ENCODE data around the gene SLC12A9.
A peak's percentile ranks its signal among the peaks of the same experiment; 100 is the strongest.

The SLC12A9 gene

DNA sequence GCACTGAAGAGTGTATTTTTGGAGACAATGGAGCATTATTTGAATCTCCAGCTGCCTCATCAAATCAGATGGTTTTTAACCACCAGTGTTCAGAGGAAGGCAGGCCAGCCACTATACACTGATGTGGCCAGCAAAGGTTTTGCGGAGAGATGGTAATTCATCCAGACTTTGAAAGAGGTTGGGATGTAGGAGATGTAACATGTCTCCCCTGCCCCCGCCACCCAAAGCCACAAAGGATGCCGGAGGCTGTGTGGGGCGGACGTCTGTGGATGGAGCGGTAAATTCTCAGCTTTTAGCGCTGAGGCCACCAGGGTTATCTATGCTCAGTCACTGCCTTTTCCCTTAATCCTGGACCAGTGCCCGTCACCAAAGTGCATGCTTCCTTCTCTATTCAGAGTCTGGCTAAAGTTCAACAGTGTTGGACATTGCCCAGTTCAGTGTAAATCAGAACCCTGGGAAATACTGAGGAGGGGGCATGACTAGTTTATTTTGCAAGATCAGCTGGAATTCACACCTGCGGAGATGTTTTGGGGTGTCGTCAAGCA lies 11.0 kb downstream of the SLC12A9 start:
- no peak for DNase-seq

DNA sequence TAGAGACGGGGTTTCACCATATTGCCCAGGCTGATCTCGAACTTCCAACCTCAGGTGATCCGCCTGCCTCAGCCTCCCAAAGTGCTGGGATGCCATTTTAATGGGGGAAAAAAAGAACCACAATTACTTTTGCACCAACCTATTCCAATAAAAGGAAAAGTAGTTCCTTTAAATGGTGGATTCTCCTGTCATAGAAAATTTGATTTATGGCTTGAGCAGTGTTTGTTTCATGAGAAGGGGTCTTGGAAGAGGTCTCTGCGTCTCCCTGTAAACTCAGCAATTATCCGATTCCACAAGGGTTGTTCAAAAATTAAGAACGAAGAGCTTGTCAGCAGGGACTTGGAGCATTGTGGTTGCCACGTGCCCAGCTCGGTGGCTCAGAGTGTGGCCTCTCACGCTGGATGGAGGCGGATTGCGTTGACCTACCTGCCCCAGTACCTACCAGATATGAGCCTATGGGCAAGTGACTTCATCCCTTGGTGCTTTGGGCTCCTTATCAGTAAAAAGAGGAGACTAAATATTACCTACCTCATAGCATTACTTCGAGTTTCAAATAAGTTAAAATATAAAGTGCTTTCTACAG lies 11.8 kb downstream of the SLC12A9 start:
- DNase-seq: no peak

- no peak for DNase-seq
These were observed 12.9 kb downstream of the SLC12A9 start for GRCh38 chr7:100865372-100865911.

DNA sequence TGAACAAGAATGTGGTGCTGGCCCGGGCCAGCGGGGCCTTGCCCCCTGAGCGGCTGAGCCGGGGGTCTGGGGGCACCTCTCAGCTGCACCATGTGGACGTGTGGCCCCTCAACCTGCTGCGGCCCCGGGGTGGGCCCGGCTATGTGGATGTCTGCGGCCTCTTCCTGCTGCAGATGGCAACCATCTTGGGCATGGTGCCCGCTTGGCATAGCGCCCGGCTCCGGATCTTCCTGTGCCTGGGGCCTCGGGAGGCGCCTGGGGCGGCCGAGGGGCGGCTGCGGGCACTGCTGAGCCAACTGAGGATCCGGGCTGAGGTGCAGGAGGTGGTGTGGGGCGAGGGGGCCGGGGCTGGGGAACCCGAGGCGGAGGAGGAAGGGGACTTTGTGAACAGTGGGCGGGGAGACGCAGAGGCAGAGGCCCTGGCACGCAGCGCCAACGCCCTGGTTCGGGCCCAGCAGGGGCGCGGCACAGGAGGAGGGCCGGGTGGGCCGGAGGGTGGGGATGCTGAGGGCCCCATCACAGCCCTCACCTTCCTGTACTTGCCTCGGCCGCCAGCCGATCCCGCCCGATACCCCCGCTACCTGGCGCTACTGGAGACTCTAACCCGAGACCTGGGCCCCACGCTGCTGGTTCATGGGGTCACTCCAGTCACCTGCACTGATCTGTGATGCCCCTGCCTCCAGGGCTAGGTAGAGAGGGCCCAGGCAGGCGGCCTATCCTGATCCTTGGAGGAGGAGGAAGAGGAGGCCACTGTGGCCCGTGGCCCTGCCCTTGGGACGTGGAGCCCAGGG lies 13.6 kb downstream of the SLC12A9 start:
- no peak for DNase-seq

DNA sequence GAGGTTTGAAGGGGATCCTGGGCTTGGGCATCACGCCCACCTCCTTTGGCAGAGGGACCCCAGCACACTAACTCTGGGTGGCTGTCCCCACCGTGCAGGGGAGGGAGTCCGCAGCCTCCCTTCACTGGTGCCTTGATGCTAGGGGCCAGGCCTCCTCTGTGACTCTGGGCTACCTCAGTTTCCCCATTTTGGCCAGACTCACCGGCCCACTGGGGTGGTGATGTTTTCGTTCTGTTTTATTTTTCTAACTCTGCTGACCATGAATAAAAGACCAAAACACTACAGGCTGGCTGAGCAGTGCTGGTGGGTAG lies 14.2 kb downstream of the SLC12A9 start:
- DNase-seq: no peak

DNA sequence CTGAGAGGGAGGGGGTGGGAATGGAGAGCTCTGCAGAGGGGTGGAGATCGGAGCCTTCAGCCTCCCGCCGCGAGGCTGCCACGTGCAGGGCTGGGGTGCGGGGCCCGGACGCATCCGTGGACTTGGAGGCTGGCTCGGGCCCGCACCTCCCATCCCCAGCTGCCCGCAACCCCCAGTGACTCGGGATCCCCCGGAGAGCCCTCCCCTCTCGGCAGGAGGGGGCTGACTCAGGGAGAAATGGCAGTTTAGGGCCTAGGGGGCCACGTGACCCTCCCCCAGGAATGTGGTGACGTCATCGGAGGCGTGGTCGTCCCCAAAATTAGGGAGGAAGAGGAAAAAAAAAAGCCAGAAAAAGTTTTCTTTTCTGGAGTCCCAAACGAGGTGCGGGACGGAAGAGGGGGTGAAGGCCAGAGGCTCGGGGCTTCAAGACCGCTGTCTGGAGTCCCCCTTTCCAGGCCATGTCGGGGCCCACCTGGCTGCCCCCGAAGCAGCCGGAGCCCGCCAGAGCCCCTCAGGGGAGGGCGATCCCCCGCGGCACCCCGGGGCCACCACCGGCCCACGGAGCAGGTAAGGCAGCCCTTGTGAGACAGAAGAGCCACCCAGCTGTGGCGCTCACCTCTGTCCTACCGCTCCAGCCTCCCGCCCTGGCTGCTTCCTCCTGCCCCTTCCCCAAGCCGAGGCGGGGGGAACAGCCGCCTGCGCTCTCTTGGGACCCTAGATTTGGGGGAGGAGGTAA lies 14.7 kb downstream of the SLC12A9 start, which contains the start of gene TRIP6:
TRIP6 (plus strand) TSS at position 348 of the 736 bp plus-strand sequence; CDS start at position 459, 111 bp downstream.
- DNase-seq: no peak

DNA sequence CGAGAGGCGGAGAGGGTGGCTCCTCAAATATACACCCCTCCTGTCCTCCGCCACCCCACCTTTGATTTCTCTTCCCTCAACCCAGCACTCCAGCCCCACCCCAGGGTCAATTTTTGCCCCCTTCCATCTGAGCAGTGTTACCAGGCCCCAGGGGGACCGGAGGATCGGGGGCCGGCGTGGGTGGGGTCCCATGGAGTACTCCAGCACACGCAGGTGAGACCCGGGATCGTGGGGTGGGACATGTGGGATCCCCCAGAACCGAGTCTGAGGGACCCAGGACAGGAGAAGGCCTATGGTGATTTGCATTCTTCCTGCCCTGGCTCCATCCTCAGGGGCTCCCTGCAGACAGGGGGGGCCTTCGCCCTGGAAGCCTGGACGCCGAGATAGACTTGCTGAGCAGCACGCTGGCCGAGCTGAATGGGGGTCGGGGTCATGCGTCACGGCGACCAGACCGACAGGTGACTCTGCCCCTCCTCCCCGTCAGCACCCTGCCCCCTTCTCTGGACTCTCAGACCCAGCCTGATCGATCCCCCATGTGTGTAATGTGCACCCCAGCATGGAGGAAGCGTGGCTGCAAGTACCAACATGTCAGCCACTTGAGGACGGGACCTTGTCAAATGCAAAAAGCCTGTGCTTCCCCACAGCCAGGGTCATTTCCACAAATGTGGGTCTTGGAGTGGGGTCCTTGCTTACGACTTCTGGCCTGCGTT lies 15.4 kb downstream of the SLC12A9 start:
- DNase-seq: no peak

DNA sequence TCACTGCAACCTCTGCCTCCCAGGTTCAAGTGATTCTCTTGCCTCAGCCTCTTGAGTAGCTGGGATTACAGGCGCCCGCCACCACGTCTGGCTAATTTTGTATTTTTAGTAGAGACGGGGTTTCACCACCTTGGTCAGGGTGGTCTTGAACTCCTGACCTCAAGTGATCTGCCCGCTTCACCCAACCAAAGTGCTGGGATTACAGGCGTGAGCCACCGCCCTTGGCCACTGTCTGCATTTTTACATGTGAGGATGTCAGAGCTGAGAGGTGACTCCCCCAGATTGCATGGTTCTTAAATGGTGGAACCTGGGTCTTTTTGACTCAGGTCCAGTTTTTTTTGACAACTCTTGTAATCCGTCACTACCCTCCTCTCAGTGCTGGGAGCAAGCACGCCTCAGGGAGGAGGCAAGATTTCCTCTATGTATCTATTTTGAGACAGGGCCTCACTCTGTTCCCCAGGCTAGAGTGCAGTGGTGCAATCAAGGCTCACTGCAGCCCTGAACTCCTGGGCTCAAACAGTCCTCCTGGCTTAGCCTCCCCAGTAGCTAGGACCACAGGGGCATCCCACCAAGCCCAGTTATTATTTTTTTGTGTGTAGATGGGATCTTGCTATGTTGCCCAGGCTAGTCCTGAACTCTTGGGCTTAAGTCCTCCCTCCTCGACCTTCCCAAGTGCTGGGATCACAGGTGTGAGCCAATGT lies 21.2 kb downstream of the SLC12A9 start:
- no peak for DNase-seq

DNA sequence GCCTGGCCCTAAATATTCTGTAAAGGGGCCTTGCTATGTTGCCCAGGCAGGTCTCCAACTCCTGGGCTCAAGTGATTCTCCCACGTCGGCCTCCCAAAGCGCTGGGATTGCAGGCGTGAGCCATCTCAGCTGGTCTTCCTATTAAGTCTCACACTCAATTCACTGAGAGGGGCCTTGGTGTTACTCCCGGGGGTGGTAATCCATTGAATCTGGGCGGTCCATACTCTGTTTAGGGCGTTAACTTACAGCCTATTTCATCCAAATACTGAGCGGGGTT lies 21.7 kb downstream of the SLC12A9 start:
- no peak for DNase-seq

- peak; percentile 87 for DNase-seq
These were observed 22.3 kb downstream of the SLC12A9 start, which contains the start of gene SRRT for GRCh38 chr7:100874577-100875355. Gene SRRT, plus strand, starts transcription at chr7:100875103. Its CDS starts 488 bp downstream, at chr7:100875591.

- no peak for DNase-seq
These were observed 22.8 kb downstream of the SLC12A9 start for GRCh38 chr7:100875356-100875751.

- DNase-seq: no peak
These were observed 25.5 kb downstream of the SLC12A9 start for GRCh38 chr7:100878013-100878412.

DNA sequence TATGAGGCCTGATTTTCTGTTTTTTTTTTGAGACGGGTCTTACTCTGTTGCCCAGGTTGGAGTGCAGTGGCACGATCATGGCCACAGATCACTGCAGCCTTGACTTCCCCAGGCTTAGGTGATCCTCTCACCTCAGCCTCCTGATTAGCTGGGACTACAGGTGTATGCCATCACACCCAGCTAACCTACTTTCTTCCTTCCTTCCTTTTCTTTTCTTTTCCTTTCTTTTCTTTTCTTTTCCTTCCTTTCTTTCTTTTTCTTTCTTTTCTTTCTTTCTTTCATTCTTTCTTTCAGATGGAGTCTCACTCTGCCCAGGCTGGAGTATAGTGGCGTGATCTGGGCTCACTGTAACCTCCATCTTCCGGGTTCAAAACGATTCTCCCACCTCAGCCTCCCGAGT lies 26.2 kb downstream of the SLC12A9 start:
- DNase-seq: no peak

GRCh38 chr7:100879685-100880261 lies 27.3 kb downstream of the SLC12A9 start:
- DNase-seq: no peak

DNA sequence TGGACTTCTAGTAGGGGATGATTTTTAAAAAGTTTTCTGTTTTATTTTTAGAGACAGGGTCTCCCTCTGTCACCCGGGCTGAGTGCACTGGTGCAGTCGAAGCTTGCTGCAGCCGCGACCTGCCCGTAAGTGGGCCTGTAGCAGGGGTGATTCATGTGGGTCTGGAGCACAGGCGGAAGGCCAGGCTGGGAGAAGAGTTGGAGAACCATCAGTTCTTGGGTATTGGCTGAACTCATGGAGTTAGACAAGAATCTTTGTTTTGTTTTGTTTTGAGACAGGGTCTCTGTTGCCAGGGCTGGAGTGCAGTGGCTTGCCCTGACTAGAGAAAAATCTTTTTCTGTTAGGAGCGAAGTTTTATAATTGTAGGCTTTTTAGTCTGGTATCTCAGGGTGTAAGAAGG lies 28.1 kb downstream of the SLC12A9 start:
- DNase-seq: no peak

DNA sequence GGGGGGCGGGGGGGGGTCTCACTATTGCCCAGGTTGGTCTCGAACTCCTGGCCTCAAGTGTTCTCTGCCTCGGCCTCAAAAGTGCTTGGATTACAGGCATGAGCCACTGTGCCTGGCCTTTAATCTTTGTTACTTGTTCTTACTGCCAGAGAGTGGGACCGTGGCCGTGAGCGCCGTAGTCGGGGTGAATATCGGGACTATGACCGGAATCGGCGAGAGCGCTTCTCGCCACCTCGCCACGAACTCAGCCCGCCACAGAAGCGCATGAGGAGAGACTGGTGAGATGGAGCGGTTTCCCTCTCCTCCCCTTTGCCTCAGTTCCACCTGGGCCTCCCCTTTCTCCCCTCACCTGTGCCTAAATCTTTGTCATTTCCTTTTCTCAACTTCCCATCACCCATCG lies 28.6 kb downstream of the SLC12A9 start:
- DNase-seq: no peak

- DNase-seq: no peak
These were observed 29.7 kb downstream of the SLC12A9 start for GRCh38 chr7:100882201-100882600.

GRCh38 chr7:100882785-100883526 lies 30.4 kb downstream of the SLC12A9 start:
- no peak for DNase-seq

- no peak for DNase-seq
These were observed 32.4 kb downstream of the SLC12A9 start for GRCh38 chr7:100884736-100885439.
